Sigmoid colon (tissue), 4 donors: Measurements from ENCODE around the gene UBE2Q1.

Source experiments
- CTCF ChIP-seq, 4 experiments: fragments of 450-650 bp in 3 of 4; fragments of 200-600 bp in 1 of 4; IDR thresholded peaks; one replicate each; pipeline ENCODE4 v1.5.1; 2016 to 2019; ENCODE audit warnings: antibody characterized with exemption in 4 of 4, mild to moderate bottlenecking in 3 of 4, moderate library complexity in 2 of 4
- EP300 ChIP-seq, 4 donors: sonication (generic); formaldehyde crosslinking; IDR thresholded peaks; one replicate each; pipeline ENCODE4 v1.6.1; 2017; ENCODE audit warnings: antibody characterized with exemption in 4 of 4
- POLR2A ChIP-seq, 2 donors: fragments of 450-650 bp; IDR thresholded peaks; one replicate each; pipeline ENCODE4 v1.6.1; 2016; ENCODE audit warnings: antibody characterized with exemption in 2 of 2, mild to moderate bottlenecking in 2 of 2, moderate library complexity in 2 of 2

- TF ChIP-seq CTCF (IDR thresholded peaks at IDR 0.05): no peak
- TF ChIP-seq POLR2A (IDR thresholded peaks at IDR 0.05): no peak
- no peak for TF ChIP-seq EP300 (IDR thresholded peaks at IDR 0.05)
Observed at GRCh38 chr1:154599658-154600057, 41.2 kb upstream of the UBE2Q1 start.
